Fibroblast of skin of scalp (primary cell): Measurements from ENCODE around the gene GPR132.
A peak's percentile ranks its signal among the peaks of the same experiment; 100 is the strongest.

ENCODE experiments used
- DNase-seq: peaks from one replicate; pipeline ENCODE4 v3.0.0-alpha.2; 2013

GPR132 gene

DNA sequence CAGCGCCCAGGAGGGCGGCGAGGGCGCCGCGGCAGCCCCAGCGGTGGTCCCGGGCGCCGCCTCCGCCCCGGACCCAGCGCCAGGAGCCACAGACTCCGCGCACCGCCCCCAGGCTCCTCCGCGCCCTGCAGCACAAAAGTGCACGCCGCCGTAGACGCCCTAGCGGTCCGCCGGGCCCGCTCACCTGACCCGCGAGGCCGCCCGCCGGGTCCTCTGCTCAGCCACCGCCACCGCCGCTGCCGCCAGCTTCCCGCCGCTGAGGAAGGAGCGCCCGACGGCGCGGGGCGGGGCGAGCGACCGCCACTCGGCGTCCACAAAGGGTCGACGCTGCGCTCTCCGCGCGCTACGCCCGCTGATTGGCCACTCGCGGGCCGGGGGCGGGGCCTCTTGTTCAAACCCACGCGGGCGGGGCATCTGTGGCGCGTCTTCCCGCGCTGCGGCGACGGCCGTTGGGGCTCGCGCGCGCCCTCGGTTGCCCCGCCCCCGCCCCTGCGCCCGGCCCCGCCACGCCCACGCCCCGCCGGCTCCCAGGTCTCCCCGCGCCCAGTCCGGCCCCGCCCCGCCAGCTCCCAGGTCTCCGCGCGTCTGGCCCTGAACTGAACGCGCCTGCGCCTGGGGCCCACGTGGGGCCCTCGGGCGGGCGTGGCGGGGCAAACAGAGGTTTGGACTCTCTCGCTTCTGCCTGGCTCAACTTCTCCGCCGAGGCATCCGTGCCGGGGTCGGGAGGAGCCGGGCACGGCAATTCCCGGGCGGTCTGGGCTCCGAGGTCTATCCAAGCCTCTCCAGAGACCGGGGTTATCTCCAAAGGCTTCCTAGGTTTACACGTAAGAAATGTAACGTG lies 44.2 kb downstream of the GPR132 start, which contains the start of gene CDCA4:
CDCA4 (minus strand) TSS at position 269 of the 841 bp plus-strand sequence. CDS start 9,154 bp downstream, outside the sequence.
- DNase-seq = peak; percentile 97

DNA sequence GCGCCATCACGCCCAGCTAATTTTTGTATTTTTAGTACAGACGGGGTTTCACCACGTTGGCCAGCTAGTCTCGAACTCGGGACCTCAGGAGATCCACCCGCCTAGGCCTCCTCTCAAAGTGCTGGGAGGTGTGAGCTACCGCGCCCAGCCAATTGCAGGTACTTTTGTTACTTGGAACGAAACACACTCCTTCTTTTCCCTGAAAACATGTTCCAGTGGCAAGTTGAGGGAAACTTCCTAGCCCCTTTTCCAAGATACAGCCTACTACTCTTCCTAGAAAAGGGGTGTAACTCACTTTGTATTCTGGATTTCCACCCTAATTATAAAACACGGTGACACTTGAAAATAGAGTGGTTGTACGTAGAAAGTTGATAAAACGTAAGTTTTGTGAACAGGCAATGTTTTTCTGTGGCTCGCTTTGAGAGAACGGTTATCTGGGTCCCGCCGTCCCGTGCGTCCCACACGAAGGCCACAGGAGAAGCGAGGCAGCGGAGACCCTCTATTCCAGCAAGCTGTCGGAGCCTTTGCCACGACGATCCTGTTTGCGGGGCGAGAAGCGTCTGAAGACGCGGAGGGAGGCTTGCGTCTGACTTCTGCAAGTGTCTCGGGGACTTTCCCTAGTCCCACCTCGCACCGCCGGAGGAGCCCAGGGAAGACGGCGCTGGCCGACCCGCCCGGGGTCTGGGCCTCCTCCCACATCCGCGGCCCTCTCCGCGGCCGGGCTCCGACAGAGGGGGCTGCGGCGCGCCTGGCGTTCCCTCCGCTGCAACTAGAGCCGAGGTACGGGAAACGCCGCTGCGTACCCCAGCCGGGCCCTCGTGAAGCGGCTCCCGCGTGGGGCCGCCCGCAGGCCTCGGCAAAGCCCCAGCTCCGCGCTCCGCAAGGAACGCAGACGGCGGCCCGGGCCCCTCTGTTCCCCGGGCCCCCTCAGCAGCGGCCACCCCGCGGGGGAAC lies 45.1 kb downstream of the GPR132 start:
- DNase-seq = peak; percentile 25

DNA sequence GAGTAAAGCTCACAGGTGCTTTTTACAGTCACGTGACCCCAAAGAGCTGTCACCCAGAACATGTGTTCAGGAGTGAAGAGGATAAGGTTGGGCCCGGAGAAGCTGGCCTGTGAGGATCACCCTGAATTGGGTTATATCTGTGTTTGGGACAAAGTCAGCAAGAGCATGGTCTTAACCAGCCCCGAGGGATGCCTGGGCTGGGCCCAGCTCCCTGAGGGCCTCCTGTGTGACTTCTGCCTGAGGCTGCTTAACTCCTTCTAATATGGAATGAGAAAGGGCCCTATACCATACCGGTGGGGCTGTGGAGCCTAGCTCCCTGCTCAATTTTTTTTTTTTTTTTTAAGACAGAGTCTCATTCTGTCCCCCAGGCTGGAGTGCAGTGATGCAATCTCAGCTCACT lies 46.8 kb downstream of the GPR132 start:
- DNase-seq = no peak

GRCh38 chr14:105015905-105016304 lies 49.3 kb downstream of the GPR132 start:
- DNase-seq = no peak

GRCh38 chr14:105015242-105015641 lies 50.0 kb downstream of the GPR132 start:
- no peak for DNase-seq

GRCh38 chr14:105014631-105015030 lies 50.6 kb downstream of the GPR132 start:
- DNase-seq = no peak

DNA sequence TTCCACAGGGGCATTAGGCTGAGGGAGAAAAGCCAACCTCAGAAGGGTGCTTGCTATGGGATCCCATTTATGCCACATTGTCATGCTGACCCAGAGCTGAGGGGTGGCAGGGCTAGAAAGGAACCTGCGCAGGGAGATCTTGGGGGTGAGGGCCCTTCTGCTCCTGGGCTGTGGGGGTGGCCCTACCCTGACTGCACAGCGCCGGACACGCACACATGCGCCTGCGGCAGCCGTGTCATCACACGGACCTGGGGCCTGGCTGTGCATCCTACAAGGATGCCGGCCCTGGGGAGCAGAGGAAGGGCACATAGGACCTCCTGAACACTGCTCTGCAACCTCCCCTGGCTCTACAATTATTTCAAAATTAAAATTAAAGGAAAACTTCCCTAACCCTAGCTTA lies 51.2 kb downstream of the GPR132 start:
- no peak for DNase-seq

GRCh38 chr14:105013150-105013785 lies 52.0 kb downstream of the GPR132 start:
- DNase-seq = peak; percentile 45

- no peak for DNase-seq
Observed at GRCh38 chr14:105012171-105012985, 52.9 kb downstream of the GPR132 start.

DNA sequence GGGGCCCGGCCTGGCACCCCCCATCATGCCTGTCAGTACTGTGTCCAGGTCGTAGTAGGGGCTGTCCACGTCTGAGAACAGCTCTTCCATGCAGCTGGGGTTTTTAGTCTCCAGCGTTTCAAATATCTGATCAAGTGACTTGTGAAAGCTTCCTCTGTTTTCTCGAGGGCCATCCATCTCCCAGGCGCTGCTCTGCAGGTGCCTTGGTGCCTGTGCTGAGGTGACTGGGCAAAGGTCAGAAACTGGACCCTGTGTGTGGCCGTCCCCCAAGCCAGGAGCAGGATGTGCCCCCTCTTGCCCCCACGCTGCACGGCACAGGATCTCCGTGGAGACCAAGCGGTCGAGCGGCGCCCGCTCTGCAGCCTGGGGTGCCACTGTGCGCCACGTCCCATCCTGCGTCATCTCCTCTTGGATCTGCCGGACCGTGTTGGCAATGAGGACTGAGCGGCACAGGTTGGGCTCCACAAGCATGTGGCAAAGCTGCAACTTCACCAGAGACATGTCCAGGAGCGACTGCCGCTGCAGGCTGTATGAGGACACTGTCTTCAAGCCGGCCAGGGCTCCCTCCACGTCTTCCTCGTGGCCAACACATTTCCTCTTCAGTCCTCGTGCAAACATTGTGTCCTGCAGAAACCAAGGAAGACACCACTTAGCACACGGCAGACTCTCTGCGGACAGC lies 53.8 kb downstream of the GPR132 start:
- no peak for DNase-seq

DNA sequence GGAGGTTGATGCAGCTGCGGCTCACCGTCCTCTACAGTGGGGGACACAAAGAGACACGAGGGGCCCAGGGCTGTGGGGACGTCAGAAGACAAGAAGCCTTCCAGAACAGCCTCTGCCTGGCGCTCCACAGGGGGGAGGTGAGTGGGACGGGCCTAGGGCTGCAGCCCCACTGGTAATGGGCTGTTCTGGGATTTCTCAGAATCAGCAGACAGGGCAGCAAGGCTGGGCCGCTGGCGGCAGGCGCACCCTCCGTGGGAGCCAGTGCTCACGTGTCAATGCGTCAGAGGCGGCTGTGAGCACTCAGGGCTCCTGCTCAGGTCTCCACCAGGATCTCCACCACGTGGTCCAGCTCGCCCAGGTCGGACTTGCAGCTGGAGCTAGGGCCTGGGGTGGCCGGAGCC lies 54.3 kb downstream of the GPR132 start:
- DNase-seq = no peak

DNA sequence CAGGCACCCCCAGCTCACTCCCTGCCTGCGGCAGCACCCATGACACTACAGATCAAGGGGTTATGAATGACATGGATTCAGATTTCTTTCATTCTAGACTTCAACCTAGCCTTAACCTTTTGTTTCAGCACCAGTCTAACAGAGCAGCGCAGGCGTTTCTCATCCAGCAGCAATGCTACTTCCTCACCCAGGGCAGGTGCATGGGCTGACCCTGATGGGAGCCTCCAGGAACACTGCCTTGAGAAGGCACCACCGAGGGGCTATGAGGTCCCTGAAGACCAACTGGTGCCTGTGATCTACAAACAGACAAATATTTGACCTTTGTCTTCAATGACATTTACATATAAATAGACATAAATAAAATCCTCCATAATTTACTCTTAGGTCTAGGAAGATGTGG lies 55.1 kb downstream of the GPR132 start:
- DNase-seq = no peak

- DNase-seq = no peak
Observed at GRCh38 chr14:105007593-105008264, 57.5 kb downstream of the GPR132 start.

- DNase-seq = no peak
Observed at GRCh38 chr14:105006831-105007592, 58.2 kb downstream of the GPR132 start.

- no peak for DNase-seq
Observed at GRCh38 chr14:105005929-105006830, 59.0 kb downstream of the GPR132 start.

DNA sequence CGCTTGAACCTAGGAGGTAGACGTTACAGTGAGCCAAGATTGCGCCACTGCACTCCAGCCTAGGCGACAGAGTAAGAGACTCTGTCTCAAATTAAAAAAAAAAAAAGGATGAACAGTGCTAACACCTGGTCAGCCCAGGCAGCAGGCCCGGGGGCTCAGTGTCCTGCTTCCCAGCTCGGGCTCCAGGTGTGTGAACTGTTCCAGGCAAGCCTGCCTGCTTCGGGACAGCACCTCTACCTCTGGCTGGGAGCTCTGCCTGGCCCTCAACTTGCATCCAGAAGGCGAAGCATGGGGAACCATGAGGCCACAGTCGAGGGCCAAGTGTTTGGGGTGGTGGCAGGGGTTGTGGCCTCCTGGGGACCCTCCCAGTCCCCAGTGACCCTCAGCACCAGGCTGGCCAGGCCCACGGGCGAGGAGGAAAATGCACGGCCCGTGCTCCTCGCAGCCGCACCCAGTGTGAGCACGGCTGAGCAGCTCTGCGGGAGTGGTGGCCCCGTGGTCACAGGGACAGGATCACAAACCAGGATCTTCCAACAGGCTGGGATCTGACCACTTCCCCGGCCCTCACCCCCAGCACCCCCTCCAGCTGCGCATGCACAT lies 59.8 kb downstream of the GPR132 start:
- DNase-seq = no peak
